NT2/D1 (cell line): ENCODE results near the gene NAGPA.

ENCODE experiments used
- SUZ12 ChIP-seq: IDR thresholded peaks from 2 replicates; pipeline ENCODE4 v1.6.1; 2011; ENCODE audit not compliant: insufficient read length, insufficient read depth; ENCODE audit errors: extremely low read depth
- YY1 ChIP-seq: IDR thresholded peaks from 2 replicates; pipeline ENCODE4 v1.6.1; 2011; ENCODE audit not compliant: insufficient read length, insufficient read depth

GRCh38 chr16:5073279-5073629, 39.5 kb upstream of the NAGPA start:
- TF ChIP-seq YY1 (no peak), SUZ12 (no peak)
